Measurements from ENCODE around the gene GABRB3.

The GABRB3 gene

DNA sequence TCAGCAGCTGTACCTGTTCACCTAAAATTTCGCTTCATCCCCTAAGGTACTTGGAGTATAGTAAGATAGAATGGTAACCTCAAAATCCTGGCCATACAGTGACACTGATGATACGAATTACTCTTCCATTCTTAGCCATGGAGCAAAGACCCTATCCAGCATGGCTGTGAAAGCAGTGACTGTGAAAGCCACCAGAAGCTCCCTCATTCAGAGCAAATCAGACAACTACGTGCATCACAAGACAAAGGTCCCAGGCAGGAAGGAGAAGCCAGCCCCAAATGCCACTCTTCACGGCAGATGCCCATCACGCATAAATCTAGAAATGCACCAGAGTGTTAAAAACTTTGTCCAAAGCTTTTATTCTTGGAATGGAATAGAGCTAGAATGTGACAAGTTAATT is 99.4 kb downstream of the GABRB3 start:
- DNase-seq, result no peak

DNA sequence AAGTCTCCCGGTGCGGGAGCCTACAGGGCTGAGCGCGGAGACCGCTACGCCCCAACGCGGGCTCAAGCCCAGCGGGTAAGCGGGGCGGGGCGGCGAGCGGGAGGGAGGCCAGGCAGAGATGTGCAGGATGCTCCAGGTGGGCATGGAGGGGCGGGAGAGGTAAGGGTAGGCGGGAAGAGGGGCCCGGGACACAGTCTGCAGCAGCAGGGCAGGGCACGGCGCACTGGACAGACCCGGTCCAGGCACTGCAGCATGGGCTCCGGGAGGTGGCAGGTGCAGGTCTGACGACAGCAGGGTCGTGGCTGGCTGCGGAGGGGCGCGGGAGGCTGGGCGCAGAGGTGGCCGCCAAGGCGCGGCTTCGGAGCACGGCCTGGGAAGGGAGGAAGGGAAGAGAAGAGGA is 102.8 kb downstream of the GABRB3 start:
- DNase-seq, result no peak

DNA sequence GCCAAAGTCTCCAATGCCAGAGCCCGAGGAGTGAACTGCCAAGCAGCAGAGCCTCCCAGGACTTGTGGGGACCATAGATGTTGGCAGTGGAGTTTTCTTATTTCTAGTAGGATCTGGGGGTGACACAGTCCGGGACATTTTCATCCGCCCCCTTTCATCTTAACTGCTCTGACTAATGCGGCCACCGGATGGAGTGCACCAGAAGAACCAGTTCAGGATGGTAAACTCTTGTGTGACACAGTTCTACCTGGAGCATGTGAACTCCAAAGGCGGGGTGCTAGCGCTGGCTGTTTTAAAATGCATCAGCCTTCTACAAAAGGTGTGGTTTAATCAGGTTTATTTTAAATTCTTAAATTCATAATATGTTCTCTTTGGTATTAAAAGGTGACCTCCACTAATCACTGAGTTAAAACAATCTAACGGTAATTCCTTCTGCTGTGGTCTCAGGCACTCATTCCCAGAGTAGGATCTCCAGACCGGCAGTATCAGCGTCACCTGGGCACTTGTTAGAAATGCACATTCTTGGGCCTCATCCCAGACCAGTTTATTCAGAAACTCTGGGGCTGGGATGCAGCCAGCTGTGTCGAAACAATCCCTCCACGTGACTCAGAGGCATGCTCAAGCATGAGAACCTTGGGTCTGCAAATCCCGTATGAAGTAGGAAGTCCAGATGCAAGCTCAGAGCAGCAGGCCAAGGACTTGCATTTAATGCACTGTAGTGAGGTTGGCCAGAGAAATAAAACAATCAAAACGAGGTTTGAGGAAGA is 105.5 kb downstream of the GABRB3 start:
- no peak for DNase-seq

DNA sequence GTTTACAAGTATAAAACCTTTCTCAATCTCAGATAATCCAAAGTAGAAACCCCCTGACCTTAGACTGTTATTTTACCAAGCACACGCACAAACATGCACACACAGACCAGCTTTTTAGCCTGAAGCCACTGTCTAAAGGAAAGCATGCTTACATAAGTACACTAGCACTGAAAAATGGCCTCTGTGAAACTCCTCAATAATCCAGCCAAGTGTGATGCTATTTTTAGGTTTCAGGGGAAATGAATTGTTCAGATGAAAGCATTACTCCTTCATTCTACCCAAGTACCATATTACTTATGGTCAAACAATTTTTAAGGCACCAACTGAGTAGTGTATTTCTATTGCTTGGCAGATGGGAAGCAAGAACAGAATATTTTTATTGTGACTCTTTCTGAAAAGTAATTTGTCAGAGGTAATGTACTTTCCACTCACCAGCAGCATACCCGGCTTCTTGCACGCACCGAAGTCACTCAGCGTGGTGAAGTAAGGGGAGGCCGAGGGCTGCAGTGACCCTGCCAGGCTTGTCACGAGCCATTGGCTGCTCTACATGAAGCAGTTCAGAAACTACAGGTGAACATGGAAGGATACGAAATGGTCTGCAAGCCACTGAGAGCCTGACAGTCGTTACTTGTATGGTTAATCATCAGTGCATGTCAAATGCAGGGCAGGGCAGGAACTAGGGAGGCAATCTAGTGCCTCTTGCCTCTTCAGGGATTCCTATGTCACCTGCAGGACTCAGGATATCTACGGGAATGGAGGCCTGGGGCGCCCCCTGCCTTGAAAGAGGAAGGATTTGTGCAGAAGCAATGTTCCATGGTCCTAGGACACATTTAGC is 106.7 kb downstream of the GABRB3 start:
- DNase-seq, result no peak

DNA sequence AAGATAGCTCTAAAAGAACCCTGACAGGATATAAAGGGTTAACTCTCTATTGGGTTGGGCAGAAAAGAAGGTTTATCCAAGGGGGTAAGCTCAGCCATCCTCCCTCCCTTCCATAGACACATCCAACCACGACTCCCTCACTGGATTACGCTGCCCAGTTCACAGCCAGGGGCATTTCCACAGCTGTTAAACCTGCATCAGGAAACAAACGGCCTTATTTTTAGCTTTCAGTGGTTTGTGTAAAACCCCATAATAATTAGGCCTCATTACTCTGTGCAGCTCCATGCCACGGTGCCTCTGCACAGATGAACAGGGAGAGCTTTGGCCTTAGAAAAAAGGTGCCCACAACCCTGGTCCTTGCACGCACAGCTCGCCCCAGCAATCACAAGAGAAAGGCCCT is 110.6 kb downstream of the GABRB3 start:
- no peak for DNase-seq

DNA sequence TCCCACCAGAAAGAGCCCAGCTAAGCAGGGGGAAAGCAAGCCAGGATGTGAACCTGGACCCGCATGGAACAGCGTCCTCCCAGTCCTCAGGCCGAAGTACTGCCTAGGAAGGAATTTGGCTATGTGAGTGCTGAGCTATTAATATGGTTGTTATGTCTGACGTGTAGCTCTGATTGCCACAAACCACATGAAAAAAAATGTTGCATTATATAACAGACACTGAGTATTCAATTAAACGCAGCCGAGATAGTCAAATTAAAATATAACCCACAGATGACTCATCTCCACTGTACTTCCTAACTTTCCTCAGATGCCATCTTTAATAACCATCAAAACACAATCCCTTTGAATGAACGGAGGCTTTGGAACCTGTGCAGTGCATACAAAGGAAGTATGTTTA is 111.1 kb downstream of the GABRB3 start:
- no peak for DNase-seq

DNA sequence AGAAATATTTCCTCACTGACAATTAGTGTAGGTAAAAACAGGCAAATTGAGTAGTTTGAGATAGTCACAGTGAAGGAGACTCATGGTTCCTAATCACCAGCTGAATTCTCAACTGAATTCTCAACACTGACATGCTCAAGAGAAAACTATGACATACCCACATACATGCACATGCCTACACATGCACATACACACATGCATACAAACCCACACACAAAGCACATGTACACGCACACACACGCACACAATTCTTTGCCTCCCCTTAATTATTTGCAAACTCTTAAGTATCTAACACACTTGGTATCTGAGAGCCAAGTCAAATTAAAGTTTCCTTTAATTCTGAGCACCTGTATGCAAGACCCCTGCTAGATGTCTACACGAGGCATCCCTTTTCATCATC is 111.8 kb downstream of the GABRB3 start:
- no peak for DNase-seq

GRCh38 chr15:26660241-26660640 is 112.6 kb downstream of the GABRB3 start:
- DNase-seq, result no peak

GRCh38 chr15:26658290-26658689 is 114.6 kb downstream of the GABRB3 start:
- no peak for DNase-seq

DNA sequence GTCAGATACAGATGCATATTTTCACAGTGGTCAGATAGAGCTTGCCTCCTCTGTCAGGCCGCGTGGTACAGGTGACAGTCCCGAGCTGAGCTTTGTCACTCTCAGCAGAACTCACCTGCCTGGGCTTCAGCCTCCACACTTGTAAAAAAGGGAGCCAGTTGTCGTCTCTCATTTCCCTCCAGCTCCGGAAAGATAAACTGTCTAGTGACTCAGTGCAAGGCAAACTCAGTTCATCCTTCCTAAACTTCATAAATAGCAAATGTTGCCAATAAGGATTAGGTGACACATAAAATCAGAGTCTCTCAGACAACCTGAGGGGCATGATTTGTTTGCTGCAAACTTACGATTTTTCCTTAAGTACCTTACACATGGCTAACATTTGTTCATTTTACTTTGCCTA is 116.8 kb downstream of the GABRB3 start:
- DNase-seq, result no peak

- DNase-seq, result no peak
Measured at GRCh38 chr15:26651909-26652308, 121.0 kb downstream of the GABRB3 start.

- DNase-seq, result no peak
Measured at GRCh38 chr15:26648676-26649075, 124.2 kb downstream of the GABRB3 start.

DNA sequence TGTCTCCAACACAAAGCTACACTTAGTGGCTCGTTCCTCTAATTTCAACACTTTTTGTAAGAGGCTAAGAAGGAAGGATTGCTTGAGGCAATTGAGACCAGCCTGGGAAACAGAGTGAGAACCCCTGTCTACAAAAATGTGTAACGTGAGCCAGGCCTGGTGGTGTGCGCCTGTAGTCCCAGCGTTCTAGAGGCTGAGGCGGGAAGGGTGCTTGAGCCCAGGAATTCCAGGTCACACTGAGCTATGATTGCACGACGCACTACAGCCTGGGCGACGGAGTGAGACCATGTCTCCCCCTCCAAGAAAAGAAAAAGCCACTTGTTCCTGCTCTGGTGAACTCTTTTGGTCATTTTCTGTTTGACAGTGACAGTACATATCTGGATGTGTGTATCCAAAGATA is 127.9 kb downstream of the GABRB3 start:
- no peak for DNase-seq

DNA sequence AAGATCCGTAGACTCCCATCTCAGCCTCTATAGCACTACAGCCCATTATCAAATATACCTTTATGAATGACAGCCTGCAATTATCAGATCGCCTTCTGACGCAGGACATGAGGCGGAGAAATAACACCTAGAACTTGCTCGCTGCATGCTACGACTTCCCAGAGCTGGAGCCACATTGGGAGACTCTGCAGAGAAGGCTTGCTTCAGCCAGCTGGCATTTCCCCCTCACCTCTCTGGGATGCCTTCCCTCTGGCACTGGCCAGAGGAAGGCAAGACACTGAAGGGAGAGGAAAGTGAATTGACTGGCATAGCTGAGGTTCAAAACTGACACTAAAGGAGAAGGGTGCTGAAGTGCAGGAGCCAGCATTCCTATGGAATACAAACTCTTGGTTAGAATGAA is 131.7 kb downstream of the GABRB3 start:
- no peak for DNase-seq

DNA sequence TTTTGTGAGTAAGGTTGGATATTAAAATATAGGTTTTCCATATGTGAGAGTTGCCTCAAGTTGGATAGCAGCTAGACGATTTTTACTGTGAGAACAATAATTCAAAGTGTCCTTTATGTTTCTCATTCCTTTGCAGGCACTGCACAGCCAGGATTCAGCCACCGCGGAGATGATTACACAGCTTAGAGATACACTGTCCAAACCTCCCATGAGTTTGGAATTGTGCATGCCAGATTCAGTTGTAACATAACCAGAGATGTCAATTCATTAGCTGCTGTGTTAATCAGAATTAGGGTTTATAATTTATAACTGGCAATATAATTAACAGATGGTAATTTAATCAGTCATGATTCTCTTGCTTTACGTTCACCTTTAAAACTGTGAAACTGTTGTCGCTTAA is 132.3 kb downstream of the GABRB3 start:
- no peak for DNase-seq

DNA sequence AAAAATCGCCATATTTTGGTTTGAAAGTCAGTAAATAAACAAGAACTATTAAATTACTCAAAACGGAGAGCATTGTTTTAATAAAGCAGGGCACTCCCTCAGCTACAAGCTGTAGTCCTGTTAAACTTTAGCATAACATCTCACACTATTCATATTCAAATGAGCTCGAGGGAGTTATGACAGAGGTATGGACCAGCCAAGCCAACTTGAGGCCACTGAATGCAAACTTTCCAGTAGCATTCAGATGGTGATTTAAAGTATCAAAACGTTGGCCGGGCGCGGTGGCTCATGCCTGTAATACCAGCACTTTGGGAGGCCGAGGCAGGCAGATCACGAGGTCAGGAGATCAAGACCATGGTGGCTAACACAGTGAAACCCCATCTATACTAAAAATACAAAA is 132.9 kb downstream of the GABRB3 start:
- no peak for DNase-seq

GRCh38 chr15:26635614-26636013 is 137.3 kb downstream of the GABRB3 start:
- no peak for DNase-seq

- DNase-seq, result no peak
Measured at GRCh38 chr15:26635105-26635504, 137.8 kb downstream of the GABRB3 start.

- DNase-seq, result no peak
Measured at GRCh38 chr15:26634319-26634718, 138.5 kb downstream of the GABRB3 start.

DNA sequence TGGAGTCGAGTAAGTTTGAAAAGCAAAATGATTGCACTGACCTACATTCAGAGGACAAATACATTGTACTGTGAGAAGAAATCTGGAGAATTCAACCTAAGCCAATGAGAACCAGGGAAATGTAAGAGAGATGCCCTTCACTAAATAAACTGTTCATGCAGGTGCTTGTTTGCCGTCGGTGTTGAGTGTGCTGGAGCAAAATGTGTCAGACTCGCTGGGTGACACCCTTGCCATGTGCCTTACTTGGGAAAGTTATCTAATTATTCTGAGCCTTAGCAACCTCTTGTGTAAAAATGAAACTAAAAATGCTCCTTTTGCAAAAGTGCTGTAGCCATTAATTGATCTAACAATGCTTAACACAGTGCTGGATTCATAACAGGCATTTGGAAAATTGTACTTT is 140.4 kb downstream of the GABRB3 start:
- DNase-seq, result no peak

DNA sequence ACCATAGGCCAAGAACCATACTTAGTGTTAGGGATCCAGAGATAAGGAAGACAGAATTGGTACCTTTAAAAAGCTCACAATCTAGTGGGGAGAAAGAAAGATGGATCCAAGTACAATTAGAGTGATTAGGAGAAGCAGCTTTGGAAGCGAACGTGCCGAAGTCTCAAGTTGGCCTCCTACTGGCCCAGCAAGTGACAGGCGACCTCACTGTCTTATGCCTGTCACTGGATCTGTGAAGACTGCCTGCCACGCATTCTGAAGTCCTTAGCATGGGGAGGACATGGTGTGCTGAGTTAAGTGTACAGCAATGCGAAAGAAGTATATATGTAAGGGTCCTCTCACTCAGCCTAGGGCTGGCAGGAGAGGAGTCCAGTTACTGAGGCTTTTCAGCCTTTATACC is 141.0 kb downstream of the GABRB3 start:
- DNase-seq, result no peak

- no peak for DNase-seq
Measured at GRCh38 chr15:26630857-26631256, 142.0 kb downstream of the GABRB3 start.

- no peak for DNase-seq
Measured at GRCh38 chr15:26628879-26629529, 143.9 kb downstream of the GABRB3 start.

DNA sequence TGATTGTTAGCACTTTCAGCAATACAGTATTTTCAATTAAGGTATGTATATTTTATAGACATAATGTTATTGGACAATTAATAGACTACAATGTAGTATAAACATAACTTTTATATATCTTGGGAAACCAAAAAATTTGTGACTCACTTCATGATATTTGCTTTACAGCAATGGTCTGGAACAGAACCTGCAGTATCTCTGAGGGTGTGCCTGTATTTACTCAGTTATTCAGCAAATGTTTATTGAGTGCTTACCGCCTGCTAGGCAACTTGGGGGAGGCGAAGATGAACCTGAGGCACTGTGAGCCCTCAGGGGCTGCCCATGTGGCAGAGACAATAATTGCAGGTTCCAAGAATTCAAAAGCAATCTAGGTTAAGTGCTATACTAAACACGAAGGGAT is 144.8 kb downstream of the GABRB3 start:
- no peak for DNase-seq

Measured in KG1 (cell line).